ENCODE data around the gene ABTB1. TPM values are rescaled to one million over a fixed set of nuclear protein-coding genes. Genes with fewer than 3 reads are reported as not detected.
A peak's percentile ranks its signal among the peaks of the same experiment; 100 is the strongest.

ABTB1 gene
- total and polyA plus RNA-seq, 4 donors: 9.7 to 14.1 (median 10.9) TPM

DNA sequence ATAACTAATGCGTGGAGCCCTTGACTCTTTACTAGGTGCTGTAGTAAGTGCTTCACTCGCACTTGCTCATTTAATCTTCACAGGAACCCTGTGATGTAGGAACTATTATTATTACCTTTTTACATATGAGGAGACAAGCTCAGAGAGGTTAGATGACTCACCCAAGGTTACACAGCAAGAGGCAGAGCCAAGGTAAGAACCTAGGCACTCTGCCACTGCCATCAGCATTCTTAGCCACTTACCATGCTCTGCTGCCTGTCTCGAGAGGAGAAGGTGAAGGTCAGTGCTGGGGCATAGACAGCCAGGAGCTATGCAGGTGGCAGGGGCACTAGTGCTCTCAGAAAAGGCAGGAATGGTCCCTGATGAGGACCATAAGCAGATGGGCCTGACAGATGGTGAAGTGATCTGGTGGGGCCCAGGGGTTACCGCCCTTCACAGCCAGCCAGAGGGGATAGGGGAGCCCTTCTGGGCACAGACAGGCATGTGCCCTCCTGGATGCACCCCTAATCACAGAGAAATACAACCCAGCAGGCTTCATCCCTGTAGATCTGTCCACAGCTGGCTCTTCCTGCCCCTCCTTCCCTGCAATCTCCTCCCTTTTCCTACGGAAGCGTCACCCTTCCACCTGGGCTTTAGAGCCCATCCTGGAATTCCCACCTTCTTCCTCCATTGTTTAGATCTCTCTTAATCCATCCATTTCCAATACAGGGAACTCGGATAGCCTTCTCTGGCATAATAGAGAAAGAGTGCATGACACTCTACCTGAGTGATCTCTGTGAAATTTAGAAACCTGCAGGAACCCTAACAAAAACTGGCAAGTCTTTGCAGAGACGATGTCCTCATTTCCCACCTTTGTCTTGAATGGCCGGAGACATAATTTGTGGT is 26.9 kb downstream of the ABTB1 start (continued):
- TF ChIP-seq, protein P1, sequence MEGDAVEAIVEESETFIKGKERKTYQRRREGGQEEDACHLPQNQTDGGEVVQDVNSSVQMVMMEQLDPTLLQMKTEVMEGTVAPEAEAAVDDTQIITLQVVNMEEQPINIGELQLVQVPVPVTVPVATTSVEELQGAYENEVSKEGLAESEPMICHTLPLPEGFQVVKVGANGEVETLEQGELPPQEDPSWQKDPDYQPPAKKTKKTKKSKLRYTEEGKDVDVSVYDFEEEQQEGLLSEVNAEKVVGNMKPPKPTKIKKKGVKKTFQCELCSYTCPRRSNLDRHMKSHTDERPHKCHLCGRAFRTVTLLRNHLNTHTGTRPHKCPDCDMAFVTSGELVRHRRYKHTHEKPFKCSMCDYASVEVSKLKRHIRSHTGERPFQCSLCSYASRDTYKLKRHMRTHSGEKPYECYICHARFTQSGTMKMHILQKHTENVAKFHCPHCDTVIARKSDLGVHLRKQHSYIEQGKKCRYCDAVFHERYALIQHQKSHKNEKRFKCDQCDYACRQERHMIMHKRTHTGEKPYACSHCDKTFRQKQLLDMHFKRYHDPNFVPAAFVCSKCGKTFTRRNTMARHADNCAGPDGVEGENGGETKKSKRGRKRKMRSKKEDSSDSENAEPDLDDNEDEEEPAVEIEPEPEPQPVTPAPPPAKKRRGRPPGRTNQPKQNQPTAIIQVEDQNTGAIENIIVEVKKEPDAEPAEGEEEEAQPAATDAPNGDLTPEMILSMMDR (IDR thresholded peaks at IDR 0.05; ENCODE audit: low read depth, low read length, missing input control): no peak
- no peak for TF ChIP-seq EGR1 (IDR thresholded peaks at IDR 0.05; ENCODE audit: low read depth in 2 of 2)

DNA sequence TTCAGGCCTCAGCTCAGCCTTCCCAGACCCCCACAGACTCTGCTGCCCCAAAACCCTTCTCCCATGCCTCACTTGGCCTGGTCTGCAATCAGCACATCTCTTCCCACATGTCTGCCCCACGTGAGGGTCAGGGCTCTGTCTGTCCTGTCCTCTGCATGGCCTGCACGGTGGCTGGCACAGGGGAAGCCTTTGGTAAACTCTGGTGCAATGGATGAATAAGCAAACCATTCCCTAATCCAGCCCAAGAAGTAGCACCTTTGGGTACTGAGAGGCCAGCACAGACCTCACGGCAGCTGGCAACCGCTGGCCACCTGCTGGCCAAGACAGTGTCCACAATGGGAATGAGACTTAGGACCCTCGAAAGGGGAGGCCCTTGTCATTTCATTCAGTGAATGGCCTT is 27.7 kb downstream of the ABTB1 start:
- no peak for DNase-seq (ENCODE audit: low spot score)
- no peak overlapping the region for H3K4me3 ChIP-seq (ENCODE audit: low read depth in 1 of 3, low read length in 3 of 3)
- WGBS: 56% methylated on average over 5 of the region's 5 CpGs
- peaks cover 11 to 59% (median 49%) of the 10 kb centered on the region in 4 donors for H3K4me1 ChIP-seq (ENCODE audit: control insufficient read depth in 4 of 4, insufficient read depth in 4 of 4, low read length in 3 of 4)
- TF ChIP-seq, protein P2, sequence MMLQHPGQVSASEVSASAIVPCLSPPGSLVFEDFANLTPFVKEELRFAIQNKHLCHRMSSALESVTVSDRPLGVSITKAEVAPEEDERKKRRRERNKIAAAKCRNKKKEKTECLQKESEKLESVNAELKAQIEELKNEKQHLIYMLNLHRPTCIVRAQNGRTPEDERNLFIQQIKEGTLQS (IDR thresholded peaks at IDR 0.05): no peak
- TF ChIP-seq RXRA (IDR thresholded peaks at IDR 0.05): peak in 1 of 2 donors; percentile 64
- no peaks in the 10 kb centered on the region for H3K9me3 ChIP-seq (ENCODE audit: control insufficient read depth in 4 of 4, low read length in 3 of 4)
- no peak overlapping the region for H3K9ac ChIP-seq (ENCODE audit: low read depth in 1 of 2, low read length in 2 of 2)
- H3K36me3 ChIP-seq (ENCODE audit: control insufficient read depth in 4 of 4, insufficient read depth in 3 of 4, low read depth in 1 of 4, low read length in 3 of 4): peaks cover 0 to 2% (median 0%) of the 10 kb centered on the region in 4 donors
- no peak overlapping the region for H3K27ac ChIP-seq (ENCODE audit: low read depth in 1 of 2, low read length in 2 of 2)
- no peaks in the 10 kb centered on the region for H3K27me3 ChIP-seq (ENCODE audit: control insufficient read depth in 4 of 4, insufficient read depth in 4 of 4, low read length in 3 of 4)

DNA sequence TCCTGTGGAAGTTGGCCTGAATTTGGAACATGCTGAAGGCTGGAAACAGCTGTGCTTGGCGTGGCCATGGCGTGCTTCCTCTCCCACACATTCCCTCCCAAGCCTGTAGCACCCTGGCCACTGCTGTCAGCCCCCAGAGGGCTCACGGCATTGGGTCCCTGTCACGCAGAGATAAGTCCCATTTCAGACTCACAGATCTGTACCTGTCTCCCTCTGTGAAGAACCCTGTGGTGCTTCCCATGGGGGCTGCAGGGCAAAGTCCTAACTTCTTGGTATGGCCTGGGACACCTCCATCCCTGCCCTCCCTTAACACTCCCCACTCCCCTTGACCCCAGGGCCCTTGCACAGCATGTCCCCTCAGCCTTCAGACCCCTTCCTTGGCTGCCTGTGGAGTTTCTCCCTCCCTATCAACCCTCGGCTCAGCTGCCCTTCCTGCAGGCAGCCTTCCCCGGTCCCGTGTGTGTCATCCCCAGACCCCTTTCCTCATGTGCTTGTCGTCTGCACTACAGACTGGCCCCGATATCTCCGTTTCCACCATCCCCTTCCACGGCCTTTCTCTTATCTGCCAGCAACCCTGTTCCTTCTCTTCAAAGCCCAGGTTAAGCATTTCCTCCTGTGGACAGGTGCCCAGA is 28.6 kb downstream of the ABTB1 start:
- WGBS: 88% methylated on average over 11 of the region's 11 CpGs
- Histone ChIP-seq H3K27me3 (ENCODE audit: control insufficient read depth in 4 of 4, insufficient read depth in 4 of 4, low read length in 3 of 4) (no peaks in the 10 kb centered on the region), H3K27ac (ENCODE audit: low read depth in 1 of 2, low read length in 2 of 2) (no peak overlapping the region), H3K4me1 (ENCODE audit: control insufficient read depth in 4 of 4, insufficient read depth in 4 of 4, low read length in 3 of 4) (peaks cover 11 to 59% (median 49%) of the 10 kb centered on the region in 4 donors), H3K9me3 (ENCODE audit: control insufficient read depth in 4 of 4, low read length in 3 of 4) (no peaks in the 10 kb centered on the region), H3K36me3 (ENCODE audit: control insufficient read depth in 4 of 4, insufficient read depth in 3 of 4, low read depth in 1 of 4, low read length in 3 of 4) (peaks cover 2 to 6% (median 4%) of the 10 kb centered on the region in 4 donors), H3K4me3 (ENCODE audit: low read depth in 1 of 3, low read length in 3 of 3) (no peak overlapping the region), H3K9ac (ENCODE audit: low read depth in 1 of 2, low read length in 2 of 2) (no peak overlapping the region)
- DNase-seq (ENCODE audit: low spot score): peak; percentile 55
- no peak for TF ChIP-seq YY1 (IDR thresholded peaks at IDR 0.05)

DNA sequence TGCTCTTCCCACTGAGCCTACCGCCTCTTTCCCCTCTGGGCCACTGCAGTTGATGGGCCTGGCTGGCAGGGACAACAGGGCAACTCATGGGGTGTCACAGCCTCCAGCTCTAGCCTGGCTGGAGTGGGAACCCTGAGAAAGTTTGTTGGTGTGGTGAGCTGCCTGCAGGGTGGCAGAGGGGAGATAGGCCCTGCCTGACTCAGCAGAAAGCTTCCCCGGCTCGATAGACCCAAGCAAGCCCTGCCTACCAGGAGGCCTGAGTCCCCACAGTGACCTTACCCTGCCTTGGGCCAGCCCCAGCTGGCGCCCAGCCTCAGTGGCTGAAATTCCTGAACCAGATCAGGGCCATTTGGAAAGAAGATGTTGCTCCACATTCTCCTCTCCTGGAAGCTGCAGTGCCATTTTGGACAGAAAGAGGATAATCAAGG is 29.4 kb downstream of the ABTB1 start:
- H3K9me3 ChIP-seq (ENCODE audit: control insufficient read depth in 4 of 4, low read length in 3 of 4): no peaks in the 10 kb centered on the region
- no peak overlapping the region for H3K9ac ChIP-seq (ENCODE audit: low read depth in 1 of 2, low read length in 2 of 2)
- no peak overlapping the region for H3K4me3 ChIP-seq (ENCODE audit: low read depth in 1 of 3, low read length in 3 of 3)
- WGBS: 47% methylated on average over 4 of the region's 4 CpGs
- peaks cover 11 to 52% (median 43%) of the 10 kb centered on the region in 4 donors for H3K4me1 ChIP-seq (ENCODE audit: control insufficient read depth in 4 of 4, insufficient read depth in 4 of 4, low read length in 3 of 4)
- peak; percentile 80 for DNase-seq (ENCODE audit: low spot score)
- H3K27ac ChIP-seq (ENCODE audit: low read depth in 1 of 2, low read length in 2 of 2): peak overlapping the region in 1 of 2 donors; percentile 38
- H3K27me3 ChIP-seq (ENCODE audit: control insufficient read depth in 4 of 4, insufficient read depth in 4 of 4, low read length in 3 of 4): no peaks in the 10 kb centered on the region
- peaks cover 2 to 12% (median 8%) of the 10 kb centered on the region in 4 donors for H3K36me3 ChIP-seq (ENCODE audit: control insufficient read depth in 4 of 4, insufficient read depth in 3 of 4, low read depth in 1 of 4, low read length in 3 of 4)
- TF ChIP-seq, protein P3, sequence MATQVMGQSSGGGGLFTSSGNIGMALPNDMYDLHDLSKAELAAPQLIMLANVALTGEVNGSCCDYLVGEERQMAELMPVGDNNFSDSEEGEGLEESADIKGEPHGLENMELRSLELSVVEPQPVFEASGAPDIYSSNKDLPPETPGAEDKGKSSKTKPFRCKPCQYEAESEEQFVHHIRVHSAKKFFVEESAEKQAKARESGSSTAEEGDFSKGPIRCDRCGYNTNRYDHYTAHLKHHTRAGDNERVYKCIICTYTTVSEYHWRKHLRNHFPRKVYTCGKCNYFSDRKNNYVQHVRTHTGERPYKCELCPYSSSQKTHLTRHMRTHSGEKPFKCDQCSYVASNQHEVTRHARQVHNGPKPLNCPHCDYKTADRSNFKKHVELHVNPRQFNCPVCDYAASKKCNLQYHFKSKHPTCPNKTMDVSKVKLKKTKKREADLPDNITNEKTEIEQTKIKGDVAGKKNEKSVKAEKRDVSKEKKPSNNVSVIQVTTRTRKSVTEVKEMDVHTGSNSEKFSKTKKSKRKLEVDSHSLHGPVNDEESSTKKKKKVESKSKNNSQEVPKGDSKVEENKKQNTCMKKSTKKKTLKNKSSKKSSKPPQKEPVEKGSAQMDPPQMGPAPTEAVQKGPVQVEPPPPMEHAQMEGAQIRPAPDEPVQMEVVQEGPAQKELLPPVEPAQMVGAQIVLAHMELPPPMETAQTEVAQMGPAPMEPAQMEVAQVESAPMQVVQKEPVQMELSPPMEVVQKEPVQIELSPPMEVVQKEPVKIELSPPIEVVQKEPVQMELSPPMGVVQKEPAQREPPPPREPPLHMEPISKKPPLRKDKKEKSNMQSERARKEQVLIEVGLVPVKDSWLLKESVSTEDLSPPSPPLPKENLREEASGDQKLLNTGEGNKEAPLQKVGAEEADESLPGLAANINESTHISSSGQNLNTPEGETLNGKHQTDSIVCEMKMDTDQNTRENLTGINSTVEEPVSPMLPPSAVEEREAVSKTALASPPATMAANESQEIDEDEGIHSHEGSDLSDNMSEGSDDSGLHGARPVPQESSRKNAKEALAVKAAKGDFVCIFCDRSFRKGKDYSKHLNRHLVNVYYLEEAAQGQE (IDR thresholded peaks at IDR 0.05): no peak
- no peak for TF ChIP-seq NR2F2 (IDR thresholded peaks at IDR 0.05)
- peak; percentile 21 to 64 for TF ChIP-seq HNF4A (conservative IDR thresholded peaks at IDR 0.05)
- TF ChIP-seq, protein P4, sequence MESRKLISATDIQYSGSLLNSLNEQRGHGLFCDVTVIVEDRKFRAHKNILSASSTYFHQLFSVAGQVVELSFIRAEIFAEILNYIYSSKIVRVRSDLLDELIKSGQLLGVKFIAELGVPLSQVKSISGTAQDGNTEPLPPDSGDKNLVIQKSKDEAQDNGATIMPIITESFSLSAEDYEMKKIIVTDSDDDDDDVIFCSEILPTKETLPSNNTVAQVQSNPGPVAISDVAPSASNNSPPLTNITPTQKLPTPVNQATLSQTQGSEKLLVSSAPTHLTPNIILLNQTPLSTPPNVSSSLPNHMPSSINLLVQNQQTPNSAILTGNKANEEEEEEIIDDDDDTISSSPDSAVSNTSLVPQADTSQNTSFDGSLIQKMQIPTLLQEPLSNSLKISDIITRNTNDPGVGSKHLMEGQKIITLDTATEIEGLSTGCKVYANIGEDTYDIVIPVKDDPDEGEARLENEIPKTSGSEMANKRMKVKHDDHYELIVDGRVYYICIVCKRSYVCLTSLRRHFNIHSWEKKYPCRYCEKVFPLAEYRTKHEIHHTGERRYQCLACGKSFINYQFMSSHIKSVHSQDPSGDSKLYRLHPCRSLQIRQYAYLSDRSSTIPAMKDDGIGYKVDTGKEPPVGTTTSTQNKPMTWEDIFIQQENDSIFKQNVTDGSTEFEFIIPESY (IDR thresholded peaks at IDR 0.05): no peak
- TF ChIP-seq, protein P1 (IDR thresholded peaks at IDR 0.05; ENCODE audit: low read depth, low read length, missing input control): no peak
- peak; percentile 23 for TF ChIP-seq SP1 (IDR thresholded peaks at IDR 0.05)
- no peak for TF ChIP-seq TAF1 (conservative IDR thresholded peaks at IDR 0.05)
- TF ChIP-seq YY1 (IDR thresholded peaks at IDR 0.05): peak; percentile 90
- TF ChIP-seq FOXA1 (IDR thresholded peaks at IDR 0.05): no peak

Data from liver (tissue), 9 donors.